Frontal cortex (tissue), 4 donors: ENCODE data around the gene VDR. TPM values are rescaled to one million over a fixed set of nuclear protein-coding genes. Genes with fewer than 3 reads are reported as not detected.

Experiments used
- DNase-seq, 2 donors: peaks; one replicate each; pipeline ENCODE4 v3.0.0; 2012; ENCODE audit warnings: low spot score in 2 of 2
- FAIRE-seq: peaks from 2 replicates; lab custom pipeline; 2012; peaks lifted over from hg19 to GRCh38; lab: Jason Lieb, UNC
- total RNA-seq: library from RNA; depleted of rRNA; stranded (reverse); fragments of >200 nt; gene quantifications from one replicate; pipeline ENCODE4 v1.2.3, GENCODE V29; 2014
- donor health status: control.
- donor health status: control.
- donor health status: control.

The VDR gene
- total RNA-seq, 1 donor from 2014 or later = not detected

DNA sequence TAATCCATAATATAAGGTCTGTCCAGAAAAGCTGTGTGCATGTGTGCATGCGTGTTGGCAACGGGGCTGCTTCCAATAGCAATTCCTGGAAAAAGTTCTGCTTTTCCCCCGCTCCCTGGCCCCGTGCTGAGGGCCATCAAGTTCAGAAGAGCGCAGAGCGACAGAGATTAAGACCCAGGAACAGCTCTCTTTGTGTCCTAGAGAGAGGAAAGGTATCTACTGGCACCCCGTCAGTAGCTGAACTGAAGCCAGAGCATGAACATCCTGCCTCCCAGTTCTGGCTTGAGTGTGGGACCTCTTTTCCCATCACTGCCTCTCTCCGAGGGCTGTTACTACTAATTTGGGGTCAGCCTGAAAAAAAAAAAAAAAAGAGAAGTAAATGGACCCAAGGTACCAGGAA, 100.6 kb downstream of the VDR start:
- DNase-seq (no peak), FAIRE-seq (no peak)

DNA sequence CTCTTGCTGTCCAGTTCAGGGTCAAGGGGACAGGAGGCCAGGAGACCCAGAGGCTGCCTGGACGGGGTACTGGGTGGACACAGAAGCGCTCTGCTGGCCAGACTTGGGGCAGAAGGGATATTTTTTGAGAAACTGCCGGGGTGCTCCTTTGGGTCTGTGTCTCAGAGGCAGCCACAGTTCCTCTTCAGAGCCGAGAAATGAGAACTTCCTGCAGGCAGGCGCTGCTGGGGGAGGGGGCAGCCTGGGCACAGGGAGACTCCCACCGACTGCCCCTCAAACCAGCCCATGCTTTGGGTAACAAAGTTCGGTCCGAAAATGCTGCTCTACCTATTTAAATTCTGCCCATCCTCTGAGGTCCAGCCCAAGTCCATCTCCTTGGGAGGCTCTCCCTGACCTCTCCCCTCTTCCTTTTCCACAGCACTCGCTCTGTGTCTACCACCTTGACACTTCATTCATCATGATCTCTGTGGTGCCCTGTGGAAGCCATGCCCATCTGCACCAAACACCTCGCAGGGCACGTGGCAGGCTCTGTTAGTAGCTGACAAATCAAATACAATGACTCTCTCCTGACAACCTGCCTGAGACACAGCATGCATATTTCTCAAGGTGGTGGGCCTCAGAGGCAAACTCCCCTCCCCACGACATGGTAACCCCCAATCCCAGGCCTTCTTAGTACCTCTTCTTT, 101.5 kb downstream of the VDR start:
- DNase-seq (no peak), FAIRE-seq (no peak)

DNA sequence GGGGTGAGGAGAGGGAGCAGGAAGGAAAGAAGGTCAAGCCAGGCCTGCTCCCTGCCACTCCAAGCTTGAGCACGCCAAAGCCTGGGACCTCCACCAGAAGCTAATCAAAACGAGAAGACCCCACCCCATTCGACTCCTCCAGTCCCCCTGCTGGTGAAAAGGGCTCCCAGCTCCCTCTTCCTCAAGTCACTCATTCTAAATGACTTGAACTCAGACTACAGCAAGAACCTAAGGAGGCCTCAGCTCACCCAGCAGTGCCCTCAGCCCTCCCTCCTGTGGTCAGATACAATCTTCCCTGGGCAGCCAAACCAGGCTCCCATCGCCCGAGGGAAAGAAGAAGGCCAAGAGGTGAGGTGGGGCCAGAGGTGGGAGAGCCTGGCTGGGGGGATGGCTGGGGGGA, 102.5 kb downstream of the VDR start:
- DNase-seq (no peak), FAIRE-seq (no peak)

DNA sequence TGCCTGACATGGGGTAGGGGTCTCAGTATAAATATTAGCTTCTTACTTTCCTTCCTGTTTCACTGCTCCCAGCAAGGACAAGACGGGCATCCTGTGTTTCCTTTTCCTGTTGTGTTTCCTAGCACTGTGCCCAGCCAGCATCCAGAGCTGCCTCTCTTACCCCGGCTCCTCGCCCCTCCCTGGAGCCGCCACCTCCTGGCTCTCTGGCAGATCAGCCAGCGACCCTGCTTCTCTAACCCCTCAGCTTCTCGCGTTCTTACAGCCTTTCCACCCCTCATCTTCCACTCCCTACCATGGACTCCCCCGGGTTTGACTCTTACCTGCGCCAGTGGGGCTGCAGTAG, 102.9 kb downstream of the VDR start:
- FAIRE-seq = no peak
- DNase-seq = no peak

DNA sequence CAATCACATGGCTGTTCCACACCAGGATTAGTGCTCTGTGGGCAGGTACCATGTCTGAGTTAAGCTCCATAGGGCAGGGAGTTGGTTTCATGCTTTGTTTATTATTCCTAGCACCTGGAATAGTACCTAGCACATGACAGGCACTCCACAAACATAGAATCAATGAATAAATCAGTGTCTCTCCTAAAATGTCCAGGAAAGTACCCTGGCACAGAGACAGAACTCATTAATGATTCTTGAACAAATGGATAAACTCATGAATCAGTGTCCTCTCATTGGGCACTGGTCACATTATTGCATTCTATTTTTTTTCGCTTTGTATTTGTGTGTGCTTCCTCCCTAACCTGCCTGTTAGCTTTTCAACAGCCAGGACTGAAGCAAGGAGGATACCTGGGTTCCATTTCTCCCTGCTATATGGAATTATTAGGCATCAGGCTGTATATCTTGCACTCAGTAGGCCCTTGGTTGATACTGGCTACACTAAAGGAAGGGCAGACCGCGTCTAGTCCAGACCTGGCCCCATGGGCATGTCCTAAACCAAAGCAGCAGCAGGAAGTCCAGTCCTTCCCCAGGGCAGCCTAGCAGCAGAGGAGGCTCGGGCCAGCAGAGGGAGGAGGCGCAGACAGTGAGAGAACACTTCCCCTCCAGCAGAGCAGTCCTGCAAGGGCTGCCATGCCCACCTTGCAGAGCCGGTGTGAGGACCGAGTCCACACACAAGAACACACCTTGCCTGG, 103.5 kb downstream of the VDR start:
- FAIRE-seq = no peak
- DNase-seq = no peak

DNA sequence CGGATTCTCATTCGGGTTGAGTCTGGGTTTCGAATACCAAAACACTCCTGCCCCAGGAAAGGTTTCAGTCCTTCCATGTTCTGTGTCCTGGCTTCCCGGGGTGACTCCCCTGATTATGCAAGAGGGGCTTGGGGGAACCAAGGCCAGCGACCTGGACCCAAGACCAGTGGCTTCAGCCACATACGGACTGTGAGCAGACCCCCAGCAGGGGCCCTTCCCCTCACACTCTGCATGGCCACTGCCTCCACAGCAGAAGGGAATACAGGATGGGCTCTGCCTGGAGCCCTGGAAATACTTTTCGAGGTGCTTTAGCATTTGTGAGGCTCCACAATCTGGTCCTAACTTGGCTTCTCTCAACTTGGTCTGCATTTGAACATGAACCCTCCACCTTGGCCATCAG, 104.2 kb downstream of the VDR start:
- FAIRE-seq (no peak), DNase-seq (no peak)

DNA sequence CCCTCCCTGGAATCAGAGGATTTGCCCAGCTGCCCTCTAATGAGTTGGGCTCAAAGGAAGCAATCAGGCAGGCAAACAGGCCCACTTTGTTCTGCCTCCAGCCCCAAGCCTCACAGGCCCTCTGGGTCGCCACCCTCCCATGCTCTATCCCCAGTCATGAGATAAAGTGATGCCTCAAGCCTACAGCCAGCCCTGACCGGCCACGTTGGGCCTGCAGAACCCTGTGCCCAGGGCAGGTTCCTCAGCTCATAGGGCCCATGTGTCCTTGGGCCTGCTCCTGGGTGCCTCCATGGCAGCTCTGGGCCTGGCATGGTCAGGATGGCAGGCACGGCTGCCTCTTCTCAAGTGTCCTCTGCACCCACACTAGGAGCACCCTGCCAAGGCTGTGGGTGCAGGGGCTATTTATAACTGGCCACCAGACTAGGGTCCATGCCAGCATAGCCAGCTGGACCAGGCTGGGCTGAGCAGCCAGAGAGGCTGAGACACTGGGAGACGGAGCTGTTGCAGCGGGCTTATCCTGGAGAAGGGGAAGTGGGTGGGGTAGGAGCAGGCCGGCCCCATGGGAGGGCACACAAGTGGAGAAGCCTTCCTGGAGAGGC, 105.3 kb downstream of the VDR start:
- DNase-seq (peak; percentile 51 to 66), FAIRE-seq (no peak)

DNA sequence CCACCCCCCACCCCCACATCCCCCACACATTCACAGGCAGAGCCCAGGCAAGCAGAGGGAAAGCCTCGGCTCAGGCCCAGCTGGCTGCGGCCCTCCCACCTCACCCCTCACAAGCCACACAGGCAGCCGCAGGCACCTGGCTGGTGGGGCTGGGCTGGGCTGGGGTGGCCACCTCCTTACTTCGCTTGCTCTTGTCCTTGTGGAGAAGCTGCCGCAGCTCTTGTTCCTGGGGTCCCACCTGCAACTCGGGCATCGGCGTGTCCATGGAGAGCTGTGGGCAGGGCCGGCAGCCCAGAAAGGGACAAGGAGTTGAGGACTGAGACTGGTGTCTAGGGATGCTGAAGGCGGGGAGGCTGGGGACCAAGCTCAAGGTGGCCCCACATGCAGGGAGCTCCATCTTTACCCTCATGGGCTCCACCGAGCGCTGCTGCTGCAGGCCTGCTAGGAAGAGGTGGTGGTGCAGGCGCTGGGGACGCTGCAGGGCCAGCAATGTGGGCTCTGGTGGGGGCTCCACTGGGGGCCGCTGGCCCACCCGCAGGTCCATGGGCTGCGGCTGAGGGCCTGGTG, 106.3 kb downstream of the VDR start:
- FAIRE-seq = no peak

DNA sequence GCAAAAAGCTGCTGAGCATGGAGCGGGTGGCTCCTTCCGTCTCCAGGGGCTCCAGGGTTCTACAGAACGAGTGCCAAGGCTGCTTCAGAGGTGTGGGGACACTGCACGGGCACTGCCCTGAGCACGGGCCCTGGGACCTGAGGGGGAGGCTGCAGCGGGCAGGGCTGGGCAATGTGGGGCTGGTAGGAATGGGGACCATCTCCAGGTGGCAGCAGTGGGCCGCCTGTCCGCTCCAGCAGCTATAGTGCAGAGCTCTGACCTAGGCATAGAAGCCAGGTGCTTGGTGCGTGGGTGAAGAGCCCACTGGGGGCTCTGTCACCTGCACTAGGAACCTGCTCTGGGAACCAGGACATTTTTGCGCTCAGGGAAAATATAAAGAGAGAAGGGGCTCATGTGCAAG, 107.4 kb downstream of the VDR start:
- FAIRE-seq = no peak
- DNase-seq = peak; percentile 68 to 71

More for the DNA sequence above, 106.3 kb downstream of the VDR start:
- no peak for DNase-seq

DNA sequence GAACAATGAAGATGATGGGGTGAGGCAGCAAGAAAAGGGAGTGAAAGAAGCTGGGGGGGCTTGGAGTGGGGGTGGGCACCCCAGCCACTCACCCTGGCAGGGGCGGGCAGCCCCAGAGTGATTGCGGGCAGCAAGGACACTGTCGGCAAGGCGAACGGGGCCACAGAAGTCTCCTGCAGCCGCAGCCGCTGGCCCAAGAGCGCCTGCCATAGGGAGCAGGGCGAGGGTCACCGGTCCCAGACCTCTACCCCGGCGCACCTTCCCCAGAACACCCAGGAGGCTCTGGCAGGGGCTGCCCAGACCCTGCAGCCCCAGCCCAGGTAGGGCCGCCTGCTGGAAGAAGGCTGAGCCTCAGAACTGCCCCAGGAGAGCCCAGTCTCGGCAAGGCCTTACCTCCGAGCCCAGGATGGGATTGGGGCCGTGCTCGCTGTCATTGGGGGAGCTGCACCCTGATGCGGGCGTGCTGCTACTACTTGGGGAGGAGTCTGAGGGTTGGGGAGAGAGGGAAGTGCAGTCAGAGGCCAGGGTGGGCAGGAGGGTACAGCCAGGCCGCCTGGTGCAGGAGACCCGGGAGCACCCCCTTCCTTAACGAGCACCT, 108.9 kb downstream of the VDR start:
- DNase-seq (no peak), FAIRE-seq (no peak)

DNA sequence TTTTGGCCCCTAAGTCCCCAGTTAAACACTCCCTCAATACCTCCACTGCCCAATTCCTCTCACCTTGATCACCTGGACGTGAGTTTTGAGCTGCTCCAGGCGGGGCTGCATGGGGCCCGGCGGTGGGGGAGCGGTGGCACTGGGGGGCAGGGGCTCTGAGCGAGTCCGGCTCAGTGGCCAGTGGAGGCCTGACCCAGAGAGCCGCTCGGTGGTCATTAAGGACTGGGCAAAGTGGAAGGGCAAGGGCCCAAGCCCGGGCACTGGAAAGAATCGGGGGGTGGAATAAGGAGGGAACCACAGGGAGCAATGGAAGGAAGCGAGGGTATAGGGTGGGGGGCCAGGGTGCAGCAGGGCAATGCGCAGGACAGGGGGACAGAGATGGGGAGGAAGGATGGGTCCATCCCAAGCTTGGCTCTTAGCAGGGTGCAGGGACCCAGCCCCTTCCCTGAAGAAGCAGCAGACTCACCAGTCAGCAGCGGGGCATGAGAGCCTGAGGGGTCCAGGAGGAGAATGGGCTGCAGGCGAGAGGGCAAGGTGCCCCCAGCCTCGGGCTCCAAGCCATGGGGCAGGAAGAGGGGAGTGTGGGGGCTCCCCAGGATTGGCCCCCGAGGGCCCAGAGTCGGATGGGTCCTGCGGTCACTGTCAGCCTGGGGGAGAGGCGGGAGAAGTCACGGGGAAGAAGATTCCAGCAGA, 109.5 kb downstream of the VDR start:
- FAIRE-seq (no peak), DNase-seq (no peak)

DNA sequence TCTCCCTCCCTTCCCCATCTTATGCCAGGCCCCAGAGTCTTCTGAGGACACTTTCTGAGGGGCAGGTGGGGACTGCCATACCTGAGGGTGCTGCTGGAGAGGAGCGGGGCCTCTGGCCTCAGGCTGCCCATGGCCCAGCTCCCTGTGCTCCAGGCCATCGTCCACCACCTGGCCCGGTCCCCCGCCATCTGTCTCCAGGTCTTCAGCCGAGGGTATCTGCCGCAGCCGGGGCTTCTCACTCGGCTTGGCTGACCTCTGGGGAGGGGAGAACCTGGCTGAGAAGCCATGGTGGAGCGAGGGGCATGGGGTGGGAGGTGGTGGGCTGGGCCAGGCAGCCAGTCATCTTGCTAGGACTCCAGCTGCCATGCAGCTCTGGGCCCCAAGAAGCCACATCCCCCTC, 110.1 kb downstream of the VDR start:
- FAIRE-seq (no peak), DNase-seq (no peak)

DNA sequence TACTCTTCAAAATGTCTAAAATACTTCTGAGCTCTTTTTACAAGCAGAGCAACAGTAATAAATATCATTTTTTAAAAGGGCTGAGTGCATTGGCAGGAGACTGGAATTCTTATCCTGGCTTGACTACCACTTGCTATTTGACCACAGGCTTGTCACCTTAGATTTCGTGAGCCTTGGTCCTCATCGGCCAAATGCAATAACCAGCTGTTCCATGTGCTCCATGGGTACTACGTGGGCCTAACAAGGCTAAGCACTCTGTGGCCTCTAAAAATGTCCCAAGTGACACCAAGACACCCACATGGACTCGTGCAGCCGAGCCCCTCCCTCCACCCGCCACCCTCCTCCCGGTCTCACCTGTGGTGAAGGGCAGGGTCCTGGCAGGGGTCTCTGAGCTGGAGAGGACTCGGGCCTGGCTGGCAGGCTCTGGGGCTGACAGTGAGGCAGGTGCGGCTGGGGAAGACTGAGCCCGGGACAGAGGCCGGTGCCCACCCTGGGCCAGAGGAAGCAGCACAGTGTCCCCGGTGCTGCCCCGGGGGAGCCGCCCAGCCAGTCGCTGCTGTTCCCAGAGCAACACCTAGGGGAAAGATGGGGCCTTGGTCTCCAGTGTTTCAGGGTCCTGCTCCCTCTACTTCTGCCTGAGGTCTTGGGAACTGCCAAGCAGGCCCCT, 111.6 kb downstream of the VDR start:
- FAIRE-seq (no peak), DNase-seq (no peak)

DNA sequence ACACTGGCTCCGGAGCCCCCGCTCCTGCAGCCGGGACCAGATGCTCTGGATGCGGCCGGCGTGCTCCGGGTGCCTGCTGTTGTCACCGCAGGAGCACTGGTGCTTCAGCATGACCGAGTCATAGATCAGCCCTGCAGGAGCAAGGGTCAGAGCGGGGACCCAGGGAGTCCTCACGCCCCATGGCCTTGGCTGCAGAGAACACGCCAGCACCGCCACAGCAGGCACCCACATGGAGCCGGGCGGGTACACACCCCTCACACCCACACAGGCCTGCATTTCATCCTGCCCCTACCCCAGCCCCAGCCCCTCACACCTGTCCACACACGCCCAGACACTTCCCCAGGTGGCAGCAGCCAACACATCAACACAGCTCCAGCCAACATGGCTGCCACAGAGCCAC, 112.9 kb downstream of the VDR start:
- FAIRE-seq (no peak), DNase-seq (no peak)

Other genes starting within 250 kb of the VDR start
- 23.6 TPM for gene RPAP3, start 199.0 kb downstream of the VDR start, total RNA-seq
- not detected for gene ENDOU, start 179.5 kb downstream of the VDR start, total RNA-seq
- gene RAPGEF3, start 146.1 kb downstream of the VDR start, total RNA-seq = 7.7 TPM
- gene SLC48A1, start 131.8 kb downstream of the VDR start, total RNA-seq = 8.6 TPM
- gene HDAC7, start 85.1 kb downstream of the VDR start, total RNA-seq = 4.9 TPM
- gene TMEM106C, start 58.6 kb upstream of the VDR start, total RNA-seq = 59.1 TPM
- gene COL2A1, start 99.5 kb upstream of the VDR start, total RNA-seq = 0.82 TPM
- 39.1 TPM for gene SENP1, start 201.1 kb upstream of the VDR start, total RNA-seq
- 104 TPM for gene PFKM, start 214.4 kb upstream of the VDR start, total RNA-seq